Liver (tissue), 9 donors: ENCODE measurements around the gene SLC39A10. TPM values are rescaled to one million over a fixed set of nuclear protein-coding genes. Genes with fewer than 3 reads are reported as not detected.

Source experiments
- DNase-seq: peaks from one replicate; pipeline ENCODE4 v3.0.0-alpha.2; 2017; ENCODE audit warnings: low spot score
- H3K27ac ChIP-seq, 2 donors: one replicate each; pipeline ENCODE4 v1.7.0; 2013; ENCODE audit warnings: inconsistent platforms in 2 of 2, low read length in 2 of 2, control low read depth in 1 of 2, low read depth in 1 of 2, mild to moderate bottlenecking in 1 of 2
- H3K27me3 ChIP-seq, 4 donors: one replicate each; pipeline versions ENCODE4 v1.6.1 to v1.7.0; 2013; ENCODE audit warnings: low read length in 3 of 4, inconsistent platforms in 1 of 4, mild to moderate bottlenecking in 1 of 4, moderate library complexity in 1 of 4; ENCODE audit not compliant: control insufficient read depth in 4 of 4, insufficient read depth in 4 of 4
- H3K36me3 ChIP-seq, 4 donors: one replicate each; pipeline versions ENCODE4 v1.6.1 to v1.7.0; 2013; ENCODE audit warnings: low read length in 3 of 4, mild to moderate bottlenecking in 3 of 4, low read depth in 1 of 4, moderate library complexity in 1 of 4; ENCODE audit not compliant: control insufficient read depth in 4 of 4, insufficient read depth in 3 of 4
- H3K4me1 ChIP-seq, 4 donors: one replicate each; pipeline versions ENCODE4 v1.6.1 to v1.7.0; 2013; ENCODE audit warnings: low read length in 3 of 4, mild to moderate bottlenecking in 3 of 4, moderate library complexity in 1 of 4; ENCODE audit not compliant: control insufficient read depth in 4 of 4, insufficient read depth in 4 of 4
- H3K4me3 ChIP-seq, 3 donors: one replicate each; pipeline versions ENCODE4 v1.6.1 to v1.7.0; 2013; ENCODE audit warnings: low read length in 3 of 3, control low read depth in 1 of 3, low read depth in 1 of 3, mild to moderate bottlenecking in 1 of 3
- H3K9ac ChIP-seq, 2 donors: one replicate each; pipeline ENCODE4 v1.7.0; 2013; ENCODE audit warnings: low read length in 2 of 2, mild to moderate bottlenecking in 2 of 2, moderate library complexity in 2 of 2, control low read depth in 1 of 2, low read depth in 1 of 2
- H3K9me3 ChIP-seq, 4 donors: one replicate each; pipeline versions ENCODE4 v1.6.1 to v1.7.0; 2013; ENCODE audit warnings: low read length in 3 of 4; ENCODE audit not compliant: control insufficient read depth in 4 of 4
- EGR1 ChIP-seq, 2 donors: IDR thresholded peaks; 2 replicates each; pipeline ENCODE4 v1.6.1; 2016 to 2018; ENCODE audit warnings: antibody characterized with exemption in 2 of 2, low read depth in 2 of 2
- FOXA1 ChIP-seq: IDR thresholded peaks from 2 replicates; pipeline ENCODE4 v1.6.1; 2016; ENCODE audit warnings: antibody characterized with exemption
- FOXA2 ChIP-seq: IDR thresholded peaks from 2 replicates; pipeline ENCODE4 v1.6.1; 2016; ENCODE audit warnings: antibody characterized with exemption
- HNF4A ChIP-seq, 2 donors: conservative IDR thresholded peaks; 2 replicates each; pipeline ENCODE4 v1.6.1; 2016; ENCODE audit warnings: antibody characterized with exemption in 2 of 2, mild to moderate bottlenecking in 2 of 2
- HNF4G ChIP-seq: IDR thresholded peaks from 2 replicates; pipeline ENCODE4 v1.6.1; 2016; ENCODE audit warnings: antibody characterized with exemption
- JUND ChIP-seq, 2 donors: IDR thresholded peaks; 2 replicates each; pipeline ENCODE4 v1.6.1; 2016; ENCODE audit warnings: antibody characterized with exemption in 2 of 2
- NR2F2 ChIP-seq: IDR thresholded peaks from 2 replicates; pipeline ENCODE4 v1.6.1; 2016; ENCODE audit warnings: antibody characterized with exemption
- RAD21 ChIP-seq, 2 donors: IDR thresholded peaks; 2 replicates each; pipeline ENCODE4 v1.6.1; 2016; ENCODE audit warnings: antibody characterized with exemption in 2 of 2, mild to moderate bottlenecking in 2 of 2
- RXRA ChIP-seq, 2 donors: IDR thresholded peaks; 2 replicates each; pipeline ENCODE4 v1.6.1; 2017 to 2018; ENCODE audit warnings: antibody characterized with exemption in 2 of 2, mild to moderate bottlenecking in 1 of 2
- SP1 ChIP-seq: IDR thresholded peaks from 2 replicates; pipeline ENCODE4 v1.6.1; 2018; ENCODE audit warnings: antibody characterized with exemption, mild to moderate bottlenecking
- TAF1 ChIP-seq: conservative IDR thresholded peaks from 2 replicates; pipeline ENCODE4 v1.6.1; 2016; ENCODE audit warnings: antibody characterized with exemption, mild to moderate bottlenecking
- YY1 ChIP-seq: IDR thresholded peaks from 2 replicates; pipeline ENCODE4 v1.6.1; 2016; ENCODE audit warnings: antibody characterized with exemption, mild to moderate bottlenecking
- WGBS: extraction: QIAGEN DNeasy Blood & Tissue Kit; methylation state at CpG from one replicate; pipeline ENCODE4 v1.1.7; 2013; 5-methylcytosine and 5-hydroxymethylcytosine counted together
- polyA plus RNA-seq, 2 donors: library from polyadenylated mRNA; stranded (reverse) in 1 of 2; unstranded in 1 of 2; fragments of 200-250 nt in 1 of 2; fragments of >200 nt in 1 of 2; fragmentation: Nextera tagmentation in 1 of 2; extraction: Ambion mirVana in 1 of 2; gene quantifications; one replicate each; pipeline versions ENCODE4 v1.2.1 to v1.2.3, GENCODE V29; 2013 to 2015
- total RNA-seq, 2 donors: library from RNA; depleted of rRNA; stranded (reverse); fragments of >200 nt; gene quantifications; one replicate each; pipeline ENCODE4 v1.2.3, GENCODE V29; 2014
- TF ChIP-seq, protein P1 (sequence below): fragments of 150-350 bp; IDR thresholded peaks from 2 replicates; pipeline ENCODE4 v1.5.1; 2017; ENCODE audit warnings: improper control_type of control experiment, low read depth, low read length; ENCODE audit not compliant: missing input control
- TF ChIP-seq, protein P2 (sequence below): IDR thresholded peaks from 2 replicates; pipeline ENCODE4 v1.6.1; 2016; ENCODE audit warnings: antibody characterized with exemption
- TF ChIP-seq, protein P3 (sequence below): IDR thresholded peaks from 2 replicates; pipeline ENCODE4 v1.6.1; 2016; ENCODE audit warnings: antibody characterized with exemption
- TF ChIP-seq, protein P4 (sequence below): IDR thresholded peaks from 2 replicates; pipeline ENCODE4 v1.6.1; 2016; ENCODE audit warnings: antibody characterized with exemption
- TF ChIP-seq, protein P5 (sequence below): IDR thresholded peaks from 2 replicates; pipeline ENCODE4 v1.6.1; 2016; ENCODE audit warnings: antibody characterized with exemption, mild to moderate bottlenecking
- donor health status: healthy.
- donor health status: healthy.
- donor health status: healthy.
- donor health status: healthy.
- donor health status: healthy.

Gene SLC39A10
- total and polyA plus RNA-seq, 4 donors = 0.98 to 7.5 (median 3.4) TPM

DNA sequence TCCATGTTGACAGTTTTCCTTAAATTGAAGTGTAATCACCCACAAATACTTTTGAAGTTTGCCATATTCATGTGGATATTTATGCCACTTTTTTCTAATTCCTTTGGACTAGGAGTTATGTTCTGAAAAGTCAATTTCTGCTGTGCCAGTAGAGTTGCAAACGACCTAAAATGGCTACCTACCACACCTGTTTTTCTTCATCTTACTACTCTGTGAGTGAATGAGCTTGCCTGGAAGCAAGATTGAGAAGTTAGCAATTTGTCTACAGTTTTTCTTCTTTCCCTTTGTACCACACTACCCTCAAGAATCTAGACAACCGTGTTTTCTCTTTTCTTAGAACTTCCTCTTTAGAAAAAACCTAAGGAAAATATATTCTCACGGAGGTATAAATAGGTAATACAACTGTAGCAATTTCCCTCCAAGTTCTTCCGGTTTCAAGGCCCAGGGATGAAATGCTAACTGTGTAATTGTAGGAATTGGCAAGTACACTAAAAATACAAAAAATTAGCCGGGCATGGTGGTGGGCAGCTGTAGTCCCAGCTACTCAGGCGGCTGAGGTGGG, 7.3 kb upstream of the SLC39A10 start:
- Histone ChIP-seq H3K9ac (no peak overlapping the region), H3K36me3 (no peaks in the 10 kb centered on the region), H3K27ac (peak overlapping the region in 1 of 2 donors; percentile 7), H3K4me1 (peaks cover 0 to 3% (median 0%) of the 10 kb centered on the region in 4 donors), H3K9me3 (no peaks in the 10 kb centered on the region), H3K27me3 (no peaks in the 10 kb centered on the region), H3K4me3 (no peak overlapping the region)
- no peak for DNase-seq
- 81% methylated on average over 6 of the region's 6 CpGs for WGBS
- TF ChIP-seq RXRA (IDR thresholded peaks at IDR 0.05) = no peak
- no peak for TF ChIP-seq TAF1
- TF ChIP-seq, protein P1, sequence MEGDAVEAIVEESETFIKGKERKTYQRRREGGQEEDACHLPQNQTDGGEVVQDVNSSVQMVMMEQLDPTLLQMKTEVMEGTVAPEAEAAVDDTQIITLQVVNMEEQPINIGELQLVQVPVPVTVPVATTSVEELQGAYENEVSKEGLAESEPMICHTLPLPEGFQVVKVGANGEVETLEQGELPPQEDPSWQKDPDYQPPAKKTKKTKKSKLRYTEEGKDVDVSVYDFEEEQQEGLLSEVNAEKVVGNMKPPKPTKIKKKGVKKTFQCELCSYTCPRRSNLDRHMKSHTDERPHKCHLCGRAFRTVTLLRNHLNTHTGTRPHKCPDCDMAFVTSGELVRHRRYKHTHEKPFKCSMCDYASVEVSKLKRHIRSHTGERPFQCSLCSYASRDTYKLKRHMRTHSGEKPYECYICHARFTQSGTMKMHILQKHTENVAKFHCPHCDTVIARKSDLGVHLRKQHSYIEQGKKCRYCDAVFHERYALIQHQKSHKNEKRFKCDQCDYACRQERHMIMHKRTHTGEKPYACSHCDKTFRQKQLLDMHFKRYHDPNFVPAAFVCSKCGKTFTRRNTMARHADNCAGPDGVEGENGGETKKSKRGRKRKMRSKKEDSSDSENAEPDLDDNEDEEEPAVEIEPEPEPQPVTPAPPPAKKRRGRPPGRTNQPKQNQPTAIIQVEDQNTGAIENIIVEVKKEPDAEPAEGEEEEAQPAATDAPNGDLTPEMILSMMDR = no peak
- TF ChIP-seq FOXA1 = no peak
- TF ChIP-seq, protein P2, sequence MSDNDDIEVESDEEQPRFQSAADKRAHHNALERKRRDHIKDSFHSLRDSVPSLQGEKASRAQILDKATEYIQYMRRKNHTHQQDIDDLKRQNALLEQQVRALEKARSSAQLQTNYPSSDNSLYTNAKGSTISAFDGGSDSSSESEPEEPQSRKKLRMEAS = no peak
- TF ChIP-seq FOXA2 = no peak
- TF ChIP-seq EGR1 (IDR thresholded peaks at IDR 0.05; ENCODE audit: low read depth in 2 of 2) = no peak
- no peak for TF ChIP-seq YY1
- TF ChIP-seq JUND (IDR thresholded peaks at IDR 0.05) = no peak
- TF ChIP-seq, protein P3, sequence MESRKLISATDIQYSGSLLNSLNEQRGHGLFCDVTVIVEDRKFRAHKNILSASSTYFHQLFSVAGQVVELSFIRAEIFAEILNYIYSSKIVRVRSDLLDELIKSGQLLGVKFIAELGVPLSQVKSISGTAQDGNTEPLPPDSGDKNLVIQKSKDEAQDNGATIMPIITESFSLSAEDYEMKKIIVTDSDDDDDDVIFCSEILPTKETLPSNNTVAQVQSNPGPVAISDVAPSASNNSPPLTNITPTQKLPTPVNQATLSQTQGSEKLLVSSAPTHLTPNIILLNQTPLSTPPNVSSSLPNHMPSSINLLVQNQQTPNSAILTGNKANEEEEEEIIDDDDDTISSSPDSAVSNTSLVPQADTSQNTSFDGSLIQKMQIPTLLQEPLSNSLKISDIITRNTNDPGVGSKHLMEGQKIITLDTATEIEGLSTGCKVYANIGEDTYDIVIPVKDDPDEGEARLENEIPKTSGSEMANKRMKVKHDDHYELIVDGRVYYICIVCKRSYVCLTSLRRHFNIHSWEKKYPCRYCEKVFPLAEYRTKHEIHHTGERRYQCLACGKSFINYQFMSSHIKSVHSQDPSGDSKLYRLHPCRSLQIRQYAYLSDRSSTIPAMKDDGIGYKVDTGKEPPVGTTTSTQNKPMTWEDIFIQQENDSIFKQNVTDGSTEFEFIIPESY = no peak
- TF ChIP-seq, protein P4, sequence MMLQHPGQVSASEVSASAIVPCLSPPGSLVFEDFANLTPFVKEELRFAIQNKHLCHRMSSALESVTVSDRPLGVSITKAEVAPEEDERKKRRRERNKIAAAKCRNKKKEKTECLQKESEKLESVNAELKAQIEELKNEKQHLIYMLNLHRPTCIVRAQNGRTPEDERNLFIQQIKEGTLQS = no peak
- TF ChIP-seq HNF4A (conservative IDR thresholded peaks at IDR 0.05) = no peak
- TF ChIP-seq SP1 = no peak
- TF ChIP-seq, protein P5, sequence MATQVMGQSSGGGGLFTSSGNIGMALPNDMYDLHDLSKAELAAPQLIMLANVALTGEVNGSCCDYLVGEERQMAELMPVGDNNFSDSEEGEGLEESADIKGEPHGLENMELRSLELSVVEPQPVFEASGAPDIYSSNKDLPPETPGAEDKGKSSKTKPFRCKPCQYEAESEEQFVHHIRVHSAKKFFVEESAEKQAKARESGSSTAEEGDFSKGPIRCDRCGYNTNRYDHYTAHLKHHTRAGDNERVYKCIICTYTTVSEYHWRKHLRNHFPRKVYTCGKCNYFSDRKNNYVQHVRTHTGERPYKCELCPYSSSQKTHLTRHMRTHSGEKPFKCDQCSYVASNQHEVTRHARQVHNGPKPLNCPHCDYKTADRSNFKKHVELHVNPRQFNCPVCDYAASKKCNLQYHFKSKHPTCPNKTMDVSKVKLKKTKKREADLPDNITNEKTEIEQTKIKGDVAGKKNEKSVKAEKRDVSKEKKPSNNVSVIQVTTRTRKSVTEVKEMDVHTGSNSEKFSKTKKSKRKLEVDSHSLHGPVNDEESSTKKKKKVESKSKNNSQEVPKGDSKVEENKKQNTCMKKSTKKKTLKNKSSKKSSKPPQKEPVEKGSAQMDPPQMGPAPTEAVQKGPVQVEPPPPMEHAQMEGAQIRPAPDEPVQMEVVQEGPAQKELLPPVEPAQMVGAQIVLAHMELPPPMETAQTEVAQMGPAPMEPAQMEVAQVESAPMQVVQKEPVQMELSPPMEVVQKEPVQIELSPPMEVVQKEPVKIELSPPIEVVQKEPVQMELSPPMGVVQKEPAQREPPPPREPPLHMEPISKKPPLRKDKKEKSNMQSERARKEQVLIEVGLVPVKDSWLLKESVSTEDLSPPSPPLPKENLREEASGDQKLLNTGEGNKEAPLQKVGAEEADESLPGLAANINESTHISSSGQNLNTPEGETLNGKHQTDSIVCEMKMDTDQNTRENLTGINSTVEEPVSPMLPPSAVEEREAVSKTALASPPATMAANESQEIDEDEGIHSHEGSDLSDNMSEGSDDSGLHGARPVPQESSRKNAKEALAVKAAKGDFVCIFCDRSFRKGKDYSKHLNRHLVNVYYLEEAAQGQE = no peak
- no peak for TF ChIP-seq RAD21 (IDR thresholded peaks at IDR 0.05)
- TF ChIP-seq NR2F2 = no peak

DNA sequence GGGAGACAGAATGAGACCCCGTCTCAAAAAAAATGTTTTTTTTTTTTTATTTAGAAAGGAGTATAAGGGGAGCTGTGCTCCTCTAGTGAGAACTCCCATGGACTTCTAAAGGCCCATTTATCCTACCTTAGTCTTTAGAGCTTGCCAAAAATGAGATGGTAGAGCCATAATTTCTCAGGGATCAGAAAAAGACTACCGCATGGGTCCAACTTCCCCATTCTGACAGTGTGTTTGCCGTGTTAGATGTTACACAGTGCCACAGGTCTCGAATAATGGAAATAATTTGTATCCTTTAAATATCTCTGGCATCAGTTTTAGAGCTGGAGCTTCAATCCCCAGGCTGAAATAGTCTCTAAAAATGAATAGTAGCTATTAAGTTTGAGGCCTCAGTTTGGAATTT, 6.0 kb upstream of the SLC39A10 start:
- Histone ChIP-seq H3K36me3 (no peaks in the 10 kb centered on the region), H3K9me3 (no peaks in the 10 kb centered on the region)
- no peak for TF ChIP-seq HNF4G
- no peak for TF ChIP-seq TAF1
- TF ChIP-seq HNF4A (conservative IDR thresholded peaks at IDR 0.05) = no peak
- TF ChIP-seq RXRA (IDR thresholded peaks at IDR 0.05) = no peak
- TF ChIP-seq, protein P3 = no peak
- TF ChIP-seq EGR1 (IDR thresholded peaks at IDR 0.05; ENCODE audit: low read depth in 2 of 2) = no peak
- TF ChIP-seq, protein P4 = no peak
- no peak for TF ChIP-seq FOXA2
- no peak for TF ChIP-seq FOXA1
- TF ChIP-seq SP1 = no peak

More for the DNA sequence above, 6.0 kb upstream of the SLC39A10 start:
- 89% methylated on average over 4 of the region's 4 CpGs for WGBS
- Histone ChIP-seq H3K4me3 (no peak overlapping the region), H3K27ac (no peak overlapping the region), H3K4me1 (peaks cover 0 to 2% (median 0%) of the 10 kb centered on the region in 4 donors), H3K27me3 (no peaks in the 10 kb centered on the region), H3K9ac (no peak overlapping the region)
- DNase-seq = no peak
